PC-3 (cell line): ENCODE data around the gene SLC25A6. TPM values are rescaled to one million over a fixed set of nuclear protein-coding genes. Genes with fewer than 3 reads are reported as not detected.

Experiments
- ATAC-seq: fragments of 200-7000 bp; cut with Tn5 transposase; 2 replicates; pipeline ENCODE4 v1.9.1; 2020; ENCODE audit warnings: mild to moderate bottlenecking, moderate library complexity
- BruUV-seq: library from RNA; stranded (reverse); fragments of 400-500 nt; replicated peaks from 2 replicates; lab custom pipeline; 2021; lab: Mats Ljungman, UMichigan
- CTCF ChIA-PET: fragments of 300-600 bp; sonication (Branson Sonifier 250); formaldehyde crosslinking; loops from one replicate; lab custom pipeline; 2022; ENCODE audit warnings: antibody characterized with exemption; lab: Charles Lee
- POLR2A ChIA-PET: fragments of 300-600 bp; sonication (Branson Sonifier 250); formaldehyde crosslinking; loops from one replicate; lab custom pipeline; 2022; ENCODE audit warnings: antibody characterized with exemption; ENCODE audit not compliant: unreplicated experiment; lab: Charles Lee
- DNase-seq: peaks from one replicate; pipeline ENCODE4 v3.0.0-alpha.2; 2015
- H2AFZ ChIP-seq: fragments of 300-600 bp; sonication (generic); 2 replicates; pipeline ENCODE4 v1.6.0; 2016; ENCODE audit warnings: antibody characterized with exemption, low read length
- H3F3A ChIP-seq: fragments of 300-600 bp; sonication (generic); one replicate; pipeline ENCODE4 v1.6.0; 2017; ENCODE audit warnings: antibody characterized with exemption, low read length, control low read depth, mild to moderate bottlenecking; ENCODE audit not compliant: unreplicated experiment
- H3K27ac ChIP-seq: fragments of 300-600 bp; sonication (generic); 2 replicates; pipeline ENCODE4 v1.5.1; 2016; ENCODE audit warnings: mild to moderate bottlenecking, low read length
- H3K27me3 ChIP-seq: fragments of 300-600 bp; sonication (generic); 2 replicates; pipeline ENCODE4 v1.6.1; 2016; ENCODE audit warnings: low read length, mixed read lengths
- H3K36me3 ChIP-seq: fragments of 300-600 bp; sonication (generic); 2 replicates; pipeline ENCODE4 v1.6.1; 2016; ENCODE audit warnings: low read depth, mixed run types, low read length, mixed read lengths
- H3K4me1 ChIP-seq: fragments of 300-600 bp; sonication (generic); 2 replicates; pipeline ENCODE4 v1.5.1; 2016; ENCODE audit warnings: low read length; ENCODE audit not compliant: insufficient read depth
- H3K4me2 ChIP-seq: fragments of 300-600 bp; sonication (generic); 2 replicates; pipeline ENCODE4 v1.6.0; 2016; ENCODE audit warnings: low read length
- H3K4me3 ChIP-seq: fragments of 300-600 bp; sonication (generic); 2 replicates; pipeline ENCODE4 v1.5.1; 2016; ENCODE audit warnings: mild to moderate bottlenecking, low read length, mixed read lengths
- H3K79me2 ChIP-seq: fragments of 300-600 bp; sonication (generic); 2 replicates; pipeline ENCODE4 v1.6.1; 2017; ENCODE audit warnings: low read length, mixed read lengths
- H3K9ac ChIP-seq: fragments of 300-600 bp; sonication (generic); 2 replicates; pipeline ENCODE4 v1.6.0; 2016; ENCODE audit warnings: mild to moderate bottlenecking, low read length
- H3K9me2 ChIP-seq: fragments of 300-600 bp; sonication (generic); replicated peaks from 2 replicates; pipeline ENCODE4 v1.6.1; 2016; ENCODE audit warnings: mixed run types, low read length, mixed read lengths
- H3K9me3 ChIP-seq: fragments of 300-600 bp; sonication (generic); 2 replicates; pipeline ENCODE4 v1.6.1; 2016; ENCODE audit warnings: low read length, mixed read lengths
- H4K20me1 ChIP-seq: fragments of 300-600 bp; sonication (generic); 2 replicates; pipeline ENCODE4 v1.6.1; 2016; ENCODE audit warnings: low read length, mixed read lengths
- EZH2 ChIP-seq: fragments of 300-600 bp; sonication (generic); IDR thresholded peaks from one replicate; pipeline ENCODE4 v1.6.1; 2017; ENCODE audit warnings: antibody characterized with exemption, mild to moderate bottlenecking, low read length; ENCODE audit not compliant: unreplicated experiment
- EZH2phosphoT487 ChIP-seq: fragments of 300-600 bp; sonication (generic); IDR thresholded peaks from 2 replicates; pipeline ENCODE4 v1.6.1; 2018; ENCODE audit warnings: mild to moderate bottlenecking, antibody characterized with exemption, low read length, borderline replicate concordance
- intact Hi-C: fragments of 100-400 bp; cut with micrococcal nuclease; formaldehyde crosslinking; loops from 2 replicates; pipeline ENCODE4 v1.9.0; 2023
- total RNA-seq: library from RNA; depleted of rRNA; stranded (reverse); fragments of >200 nt; gene quantifications from 2 replicates; pipeline ENCODE4 v1.2.3, GENCODE V29; 2014
- TF ChIP-seq, protein P1 (sequence below): fragments of 300-600 bp; sonication (generic); conservative IDR thresholded peaks from 2 replicates; pipeline ENCODE4 v1.5.1; 2017; ENCODE audit warnings: antibody characterized with exemption, low read depth, mild to moderate bottlenecking, low read length

The SLC25A6 gene
- total RNA-seq, 1 experiment from 2014 or later: 178 TPM

- Histone ChIP-seq H3K27me3 (no peaks in the 10 kb centered on the region), H3K9me3 (no peaks in the 10 kb centered on the region), H3K4me1 (no peaks in the 10 kb centered on the region), H3K27ac (no peak overlapping the region), H4K20me1 (no peaks in the 10 kb centered on the region), H3K9me2 (no peaks in the 10 kb centered on the region), H3K4me3 (no peak overlapping the region), H3K9ac (no peak overlapping the region), H3F3A (no peaks in the 10 kb centered on the region), H3K79me2 (no peaks in the 10 kb centered on the region), H3K4me2 (no peak overlapping the region), H2AFZ (no peak overlapping the region), H3K36me3 (no peaks in the 10 kb centered on the region)
- BruUV-seq: no TSS peak
- intact Hi-C loops: no loop called here
- CTCF ChIA-PET: no interaction called here
- ATAC-seq: no peak
- TF ChIP-seq EZH2phosphoT487: no peak
- TF ChIP-seq EZH2: no peak
- TF ChIP-seq, protein P1, sequence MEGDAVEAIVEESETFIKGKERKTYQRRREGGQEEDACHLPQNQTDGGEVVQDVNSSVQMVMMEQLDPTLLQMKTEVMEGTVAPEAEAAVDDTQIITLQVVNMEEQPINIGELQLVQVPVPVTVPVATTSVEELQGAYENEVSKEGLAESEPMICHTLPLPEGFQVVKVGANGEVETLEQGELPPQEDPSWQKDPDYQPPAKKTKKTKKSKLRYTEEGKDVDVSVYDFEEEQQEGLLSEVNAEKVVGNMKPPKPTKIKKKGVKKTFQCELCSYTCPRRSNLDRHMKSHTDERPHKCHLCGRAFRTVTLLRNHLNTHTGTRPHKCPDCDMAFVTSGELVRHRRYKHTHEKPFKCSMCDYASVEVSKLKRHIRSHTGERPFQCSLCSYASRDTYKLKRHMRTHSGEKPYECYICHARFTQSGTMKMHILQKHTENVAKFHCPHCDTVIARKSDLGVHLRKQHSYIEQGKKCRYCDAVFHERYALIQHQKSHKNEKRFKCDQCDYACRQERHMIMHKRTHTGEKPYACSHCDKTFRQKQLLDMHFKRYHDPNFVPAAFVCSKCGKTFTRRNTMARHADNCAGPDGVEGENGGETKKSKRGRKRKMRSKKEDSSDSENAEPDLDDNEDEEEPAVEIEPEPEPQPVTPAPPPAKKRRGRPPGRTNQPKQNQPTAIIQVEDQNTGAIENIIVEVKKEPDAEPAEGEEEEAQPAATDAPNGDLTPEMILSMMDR: no peak
- POLR2A ChIA-PET: no interaction called here
- DNase-seq: no peak
These were observed 32.4 kb downstream of the SLC25A6 start for GRCh38 chrX:1359477-1359873.

DNA sequence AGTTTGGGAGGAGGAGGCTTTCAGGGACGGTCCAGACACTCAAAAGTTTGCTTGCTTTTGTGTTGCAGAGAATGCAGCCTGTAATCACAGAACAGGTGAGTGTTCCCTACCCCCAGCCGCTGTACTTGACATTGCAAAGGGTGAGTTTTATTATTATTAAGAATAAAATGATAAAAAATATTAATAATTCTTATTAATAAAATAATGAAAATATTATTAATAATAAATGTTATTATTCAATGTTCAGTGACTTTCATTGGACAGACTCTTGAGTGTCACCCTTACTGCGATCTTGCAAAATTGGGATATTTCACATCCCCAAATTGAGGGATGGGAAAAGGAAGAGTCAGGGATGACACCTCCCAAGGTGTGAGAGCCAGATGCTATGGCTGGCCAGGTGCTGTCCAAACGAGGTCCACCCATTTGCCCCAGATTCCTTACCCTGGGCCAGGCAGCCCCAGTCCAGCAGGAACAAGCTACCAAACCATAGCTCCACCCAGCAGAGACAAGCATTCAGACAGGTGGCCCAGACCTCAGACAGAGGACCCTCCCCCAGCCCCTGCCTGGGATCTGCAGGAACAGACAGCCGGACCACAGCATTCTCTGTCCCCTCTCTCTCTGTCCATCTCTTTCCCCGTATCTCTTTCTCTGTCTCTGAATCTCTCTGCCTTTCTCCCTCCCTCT is 33.0 kb downstream of the SLC25A6 start:
- no TSS peak for BruUV-seq

GRCh38 chrX:1357993-1358392 is 33.9 kb downstream of the SLC25A6 start:
- H3K27ac ChIP-seq: no peak overlapping the region
- no peaks in the 10 kb centered on the region for H4K20me1 ChIP-seq
- CTCF ChIA-PET: no interaction called here
- TF ChIP-seq EZH2 (no peak), EZH2phosphoT487 (no peak)
- TF ChIP-seq, protein P1: no peak
- no TSS peak for BruUV-seq
- H3K9me3 ChIP-seq: no peaks in the 10 kb centered on the region
- H3K36me3 ChIP-seq: no peaks in the 10 kb centered on the region
- intact Hi-C loops: no loop called here
- no peak for DNase-seq
- H3K9me2 ChIP-seq: no peaks in the 10 kb centered on the region
- POLR2A ChIA-PET: no interaction called here
- no peaks in the 10 kb centered on the region for H3K27me3 ChIP-seq
- H3K4me1 ChIP-seq: no peaks in the 10 kb centered on the region
- H2AFZ ChIP-seq: no peak overlapping the region
- H3K4me2 ChIP-seq: no peak overlapping the region
- no peak overlapping the region for H3K4me3 ChIP-seq
- H3F3A ChIP-seq: no peaks in the 10 kb centered on the region
- ATAC-seq: no peak
- no peaks in the 10 kb centered on the region for H3K79me2 ChIP-seq
- no peak overlapping the region for H3K9ac ChIP-seq

More for the DNA sequence above, 33.0 kb downstream of the SLC25A6 start:
- Histone ChIP-seq H3K4me1 (no peaks in the 10 kb centered on the region), H2AFZ (no peak overlapping the region), H3K79me2 (no peaks in the 10 kb centered on the region), H3K27me3 (no peaks in the 10 kb centered on the region), H3K9me3 (no peaks in the 10 kb centered on the region), H3K36me3 (no peaks in the 10 kb centered on the region), H3K27ac (no peak overlapping the region), H3K4me3 (no peak overlapping the region), H3K9me2 (no peaks in the 10 kb centered on the region), H3K9ac (no peak overlapping the region), H3K4me2 (no peak overlapping the region), H4K20me1 (no peaks in the 10 kb centered on the region), H3F3A (no peaks in the 10 kb centered on the region)
- ChIA-PET CTCF (no interaction called here), POLR2A (no interaction called here)
- ATAC-seq: no peak
- no peak for DNase-seq
- intact Hi-C loops: no loop called here
- TF ChIP-seq EZH2 (no peak), EZH2phosphoT487 (no peak)
- TF ChIP-seq, protein P1: no peak
